WERI-Rb-1 (cell line): ENCODE results near the gene ARAP3.

Source experiments
- DNase-seq: peaks from one replicate; pipeline ENCODE4 v3.0.0-alpha.2; 2020
- H3K27ac ChIP-seq: fragments of 250-450 bp; sonication (Bioruptor Pico); 2 replicates; pipeline ENCODE4 v1.5.1; 2020; ENCODE audit warnings: mild to moderate bottlenecking, moderate library complexity
- H3K27me3 ChIP-seq: fragments of 250-450 bp; sonication (Bioruptor Pico); 2 replicates; pipeline ENCODE4 v1.5.1; 2021; ENCODE audit warnings: mild to moderate bottlenecking, low read depth, moderate library complexity; ENCODE audit not compliant: insufficient read depth, severe bottlenecking
- H3K36me3 ChIP-seq: fragments of 250-450 bp; sonication (Bioruptor Pico); 2 replicates; pipeline ENCODE4 v1.5.1; 2020; ENCODE audit warnings: mild to moderate bottlenecking, moderate library complexity
- H3K4me3 ChIP-seq: 2 replicates; pipeline ENCODE4 v1.5.1; 2011; ENCODE audit warnings: low read depth, mild to moderate bottlenecking, control low read depth, low read length
- H3K9me3 ChIP-seq: fragments of 250-450 bp; sonication (Bioruptor Pico); 2 replicates; pipeline ENCODE4 v1.5.1; 2021; ENCODE audit warnings: mild to moderate bottlenecking, moderate library complexity; ENCODE audit not compliant: severe bottlenecking
- TF ChIP-seq, protein P1 (sequence below): IDR thresholded peaks from 2 replicates; pipeline ENCODE4 v1.5.1; 2011; ENCODE audit warnings: low read depth, mild to moderate bottlenecking, control low read depth, inconsistent platforms, low read length

Gene ARAP3

GRCh38 chr5:141696431-141696830 lies 14.4 kb upstream of the ARAP3 start:
- Histone ChIP-seq H3K4me3 (no peak overlapping the region), H3K27ac (no peak overlapping the region), H3K36me3 (no peaks in the 10 kb centered on the region), H3K27me3 (peaks cover 13% of the 10 kb centered on the region), H3K9me3 (no peaks in the 10 kb centered on the region)
- DNase-seq: no peak
- TF ChIP-seq, protein P1, sequence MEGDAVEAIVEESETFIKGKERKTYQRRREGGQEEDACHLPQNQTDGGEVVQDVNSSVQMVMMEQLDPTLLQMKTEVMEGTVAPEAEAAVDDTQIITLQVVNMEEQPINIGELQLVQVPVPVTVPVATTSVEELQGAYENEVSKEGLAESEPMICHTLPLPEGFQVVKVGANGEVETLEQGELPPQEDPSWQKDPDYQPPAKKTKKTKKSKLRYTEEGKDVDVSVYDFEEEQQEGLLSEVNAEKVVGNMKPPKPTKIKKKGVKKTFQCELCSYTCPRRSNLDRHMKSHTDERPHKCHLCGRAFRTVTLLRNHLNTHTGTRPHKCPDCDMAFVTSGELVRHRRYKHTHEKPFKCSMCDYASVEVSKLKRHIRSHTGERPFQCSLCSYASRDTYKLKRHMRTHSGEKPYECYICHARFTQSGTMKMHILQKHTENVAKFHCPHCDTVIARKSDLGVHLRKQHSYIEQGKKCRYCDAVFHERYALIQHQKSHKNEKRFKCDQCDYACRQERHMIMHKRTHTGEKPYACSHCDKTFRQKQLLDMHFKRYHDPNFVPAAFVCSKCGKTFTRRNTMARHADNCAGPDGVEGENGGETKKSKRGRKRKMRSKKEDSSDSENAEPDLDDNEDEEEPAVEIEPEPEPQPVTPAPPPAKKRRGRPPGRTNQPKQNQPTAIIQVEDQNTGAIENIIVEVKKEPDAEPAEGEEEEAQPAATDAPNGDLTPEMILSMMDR: no peak

GRCh38 chr5:141695627-141696215 lies 13.7 kb upstream of the ARAP3 start:
- DNase-seq: peak; percentile 35
- H3K27me3 ChIP-seq: peaks cover 6% of the 10 kb centered on the region
- H3K9me3 ChIP-seq: no peaks in the 10 kb centered on the region
- no peaks in the 10 kb centered on the region for H3K36me3 ChIP-seq
- no peak overlapping the region for H3K4me3 ChIP-seq
- H3K27ac ChIP-seq: no peak overlapping the region
- TF ChIP-seq, protein P1: no peak

DNA sequence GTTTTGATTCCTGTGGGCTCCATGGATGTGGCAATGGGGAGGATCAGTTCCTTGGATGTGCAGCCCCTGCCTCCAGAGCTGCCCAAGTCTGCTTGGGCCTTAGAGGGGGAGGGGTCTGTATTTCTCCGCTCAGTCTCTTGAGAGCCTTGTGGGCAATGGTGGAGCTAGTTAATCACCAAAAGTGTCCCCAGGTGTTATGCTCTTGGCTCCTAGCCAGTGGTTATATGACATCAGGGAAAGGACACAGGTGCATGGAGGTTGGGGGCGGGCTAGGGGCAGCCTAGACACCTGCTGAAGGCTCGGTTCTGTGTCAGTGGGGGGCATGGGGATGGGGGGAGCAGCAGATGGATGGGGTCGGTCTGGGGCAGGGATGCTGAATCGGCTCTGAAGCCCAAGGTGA lies 12.4 kb upstream of the ARAP3 start:
- DNase-seq: no peak
- TF ChIP-seq, protein P1: no peak
- no peak overlapping the region for H3K4me3 ChIP-seq
- no peak overlapping the region for H3K27ac ChIP-seq
- H3K36me3 ChIP-seq: no peaks in the 10 kb centered on the region
- H3K9me3 ChIP-seq: no peaks in the 10 kb centered on the region
- peaks cover 5% of the 10 kb centered on the region for H3K27me3 ChIP-seq

GRCh38 chr5:141692919-141693725 lies 11.1 kb upstream of the ARAP3 start:
- TF ChIP-seq, protein P1: no peak
- no peak for DNase-seq

GRCh38 chr5:141692533-141692888 lies 10.5 kb upstream of the ARAP3 start:
- peaks cover 5% of the 10 kb centered on the region for H3K27me3 ChIP-seq
- TF ChIP-seq, protein P1: no peak
- peak overlapping the region; percentile 46 for H3K4me3 ChIP-seq
- no peak overlapping the region for H3K27ac ChIP-seq
- no peaks in the 10 kb centered on the region for H3K36me3 ChIP-seq
- no peaks in the 10 kb centered on the region for H3K9me3 ChIP-seq
- no peak for DNase-seq

More at GRCh38 chr5:141692919-141693725, 11.1 kb upstream of the ARAP3 start:
- Histone ChIP-seq H3K27ac (no peak overlapping the region), H3K36me3 (no peaks in the 10 kb centered on the region), H3K27me3 (peaks cover 5% of the 10 kb centered on the region), H3K4me3 (no peak overlapping the region), H3K9me3 (no peaks in the 10 kb centered on the region)
